ENCODE data around the gene ZCCHC7. TPM values are rescaled to one million over a fixed set of nuclear protein-coding genes. Genes with fewer than 3 reads are reported as not detected.

Gene ZCCHC7
- total and polyA plus RNA-seq, 4 experiments from 2014 or later: 30.1 to 43.9 (median 38.8) TPM

- Mint-ChIP-seq H3K27ac (no peak overlapping the region), H3K4me1 (no peaks in the 10 kb centered on the region), H3K27me3 (peaks cover 11 to 19% of the 10 kb centered on the region in 2 donors), H3K4me3 (no peak overlapping the region), H3K36me3 (peaks cover 0 to 7% of the 10 kb centered on the region in 2 donors), H3K9me3 (peaks cover 0 to 4% (median 0%) of the 10 kb centered on the region in 8 donors)
- Histone ChIP-seq H3K4me1 (ENCODE audit: insufficient read depth, low read length) (no peaks in the 10 kb centered on the region), H3K36me3 (ENCODE audit: insufficient read depth, low read length) (no peaks in the 10 kb centered on the region), H3K9me3 (ENCODE audit: control insufficient read depth in 1 of 2, low read length in 2 of 2) (no peaks in the 10 kb centered on the region), H3K27me3 (ENCODE audit: insufficient read depth, low read length) (no peaks in the 10 kb centered on the region), H3K4me3 (ENCODE audit: low read length in 2 of 2) (no peak overlapping the region), H3K27ac (ENCODE audit: low read depth, low read length) (no peak overlapping the region)
- DNase-seq: no peak
- intact Hi-C loops (cut with micrococcal nuclease): no loop called here
- ChIA-PET CTCF (ENCODE audit: partially characterized antibody) (no interaction called here), POLR2A (ENCODE audit: partially characterized antibody) (no interaction called here)
Observed at GRCh38 chr9:37377688-37378612, 257.6 kb downstream of the ZCCHC7 start.

- ChIA-PET POLR2A (ENCODE audit: partially characterized antibody) (no interaction called here), CTCF (ENCODE audit: partially characterized antibody) (no interaction called here)
- Mint-ChIP-seq H3K4me3 (no peak overlapping the region), H3K4me1 (no peaks in the 10 kb centered on the region), H3K27ac (no peak overlapping the region), H3K27me3 (peaks cover 8 to 19% of the 10 kb centered on the region in 2 donors), H3K36me3 (peaks cover 0 to 7% of the 10 kb centered on the region in 2 donors), H3K9me3 (peaks cover 0 to 4% (median 0%) of the 10 kb centered on the region in 8 donors)
- Histone ChIP-seq H3K4me1 (ENCODE audit: insufficient read depth, low read length) (no peaks in the 10 kb centered on the region), H3K36me3 (ENCODE audit: insufficient read depth, low read length) (no peaks in the 10 kb centered on the region), H3K4me3 (ENCODE audit: low read length in 2 of 2) (no peak overlapping the region), H3K27me3 (ENCODE audit: insufficient read depth, low read length) (no peaks in the 10 kb centered on the region), H3K27ac (ENCODE audit: low read depth, low read length) (no peak overlapping the region), H3K9me3 (ENCODE audit: control insufficient read depth in 1 of 2, low read length in 2 of 2) (no peaks in the 10 kb centered on the region)
- intact Hi-C loops (cut with micrococcal nuclease): no loop called here
- DNase-seq: no peak
Observed at GRCh38 chr9:37378613-37379004, 258.2 kb downstream of the ZCCHC7 start.

GRCh38 chr9:37379835-37380234 lies 259.5 kb downstream of the ZCCHC7 start:
- intact Hi-C loops (cut with micrococcal nuclease): no loop called here
- no peak overlapping the region for H3K4me3 ChIP-seq (ENCODE audit: low read length in 2 of 2)
- no peaks in the 10 kb centered on the region for H3K36me3 ChIP-seq (ENCODE audit: insufficient read depth, low read length)
- no peak overlapping the region for H3K27ac Mint-ChIP-seq
- DNase-seq: no peak
- ChIA-PET POLR2A (ENCODE audit: partially characterized antibody) (no interaction called here), CTCF (ENCODE audit: partially characterized antibody) (no interaction called here)
- no peaks in the 10 kb centered on the region for H3K9me3 ChIP-seq (ENCODE audit: control insufficient read depth in 1 of 2, low read length in 2 of 2)
- H3K4me3 Mint-ChIP-seq: no peak overlapping the region
- H3K4me1 Mint-ChIP-seq: no peaks in the 10 kb centered on the region
- no peaks in the 10 kb centered on the region for H3K27me3 ChIP-seq (ENCODE audit: insufficient read depth, low read length)
- H3K4me1 ChIP-seq (ENCODE audit: insufficient read depth, low read length): no peaks in the 10 kb centered on the region
- peaks cover 0 to 7% of the 10 kb centered on the region in 2 donors for H3K36me3 Mint-ChIP-seq
- no peak overlapping the region for H3K27ac ChIP-seq (ENCODE audit: low read depth, low read length)
- peaks cover 8 to 18% of the 10 kb centered on the region in 2 donors for H3K27me3 Mint-ChIP-seq
- peaks cover 0 to 4% (median 0%) of the 10 kb centered on the region in 8 donors for H3K9me3 Mint-ChIP-seq

GRCh38 chr9:37380570-37380969 lies 260.2 kb downstream of the ZCCHC7 start:
- no peak overlapping the region for H3K4me3 Mint-ChIP-seq
- Histone ChIP-seq H3K27me3 (ENCODE audit: insufficient read depth, low read length) (no peaks in the 10 kb centered on the region), H3K27ac (ENCODE audit: low read depth, low read length) (no peak overlapping the region), H3K9me3 (ENCODE audit: control insufficient read depth in 1 of 2, low read length in 2 of 2) (no peaks in the 10 kb centered on the region), H3K36me3 (ENCODE audit: insufficient read depth, low read length) (no peaks in the 10 kb centered on the region), H3K4me3 (ENCODE audit: low read length in 2 of 2) (no peak overlapping the region), H3K4me1 (ENCODE audit: insufficient read depth, low read length) (no peaks in the 10 kb centered on the region)
- H3K27me3 Mint-ChIP-seq: peaks cover 8 to 18% of the 10 kb centered on the region in 2 donors
- H3K9me3 Mint-ChIP-seq: peaks cover 0 to 4% (median 0%) of the 10 kb centered on the region in 8 donors
- H3K4me1 Mint-ChIP-seq: no peaks in the 10 kb centered on the region
- POLR2A ChIA-PET (ENCODE audit: partially characterized antibody): no interaction called here
- H3K36me3 Mint-ChIP-seq: peaks cover 0 to 3% of the 10 kb centered on the region in 2 donors
- no peak for DNase-seq
- no peak overlapping the region for H3K27ac Mint-ChIP-seq
- intact Hi-C loops (cut with micrococcal nuclease): no loop called here
- CTCF ChIA-PET (ENCODE audit: partially characterized antibody): no interaction called here

GRCh38 chr9:37381094-37381741 lies 260.8 kb downstream of the ZCCHC7 start:
- Mint-ChIP-seq H3K27ac (no peak overlapping the region), H3K4me1 (no peaks in the 10 kb centered on the region)

GRCh38 chr9:37382161-37382981 lies 262.0 kb downstream of the ZCCHC7 start:
- H3K4me1 ChIP-seq (ENCODE audit: insufficient read depth, low read length): no peaks in the 10 kb centered on the region
- intact Hi-C loops (cut with micrococcal nuclease): no loop called here
- POLR2A ChIA-PET (ENCODE audit: partially characterized antibody): no interaction called here
- no peak overlapping the region for H3K4me3 Mint-ChIP-seq
- no peaks in the 10 kb centered on the region for H3K9me3 ChIP-seq (ENCODE audit: control insufficient read depth in 1 of 2, low read length in 2 of 2)
- H3K27me3 ChIP-seq (ENCODE audit: insufficient read depth, low read length): no peaks in the 10 kb centered on the region
- H3K36me3 ChIP-seq (ENCODE audit: insufficient read depth, low read length): no peaks in the 10 kb centered on the region
- H3K4me3 ChIP-seq (ENCODE audit: low read length in 2 of 2): no peak overlapping the region
- H3K36me3 Mint-ChIP-seq: no peaks in the 10 kb centered on the region
- CTCF ChIA-PET (ENCODE audit: partially characterized antibody): no interaction called here
- H3K27ac Mint-ChIP-seq: no peak overlapping the region
- H3K27ac ChIP-seq (ENCODE audit: low read depth, low read length): no peak overlapping the region
- peaks cover 4 to 9% of the 10 kb centered on the region in 2 donors for H3K27me3 Mint-ChIP-seq
- no peak for DNase-seq
- no peaks in the 10 kb centered on the region for H3K9me3 Mint-ChIP-seq
- H3K4me1 Mint-ChIP-seq: no peaks in the 10 kb centered on the region

More at GRCh38 chr9:37381094-37381741, 260.8 kb downstream of the ZCCHC7 start:
- peaks cover 6 to 17% of the 10 kb centered on the region in 2 donors for H3K27me3 Mint-ChIP-seq
- ChIA-PET POLR2A (ENCODE audit: partially characterized antibody) (no interaction called here), CTCF (ENCODE audit: partially characterized antibody) (no interaction called here)
- H3K36me3 Mint-ChIP-seq: peaks cover 0 to 3% of the 10 kb centered on the region in 2 donors
- peaks cover 0 to 4% (median 0%) of the 10 kb centered on the region in 8 donors for H3K9me3 Mint-ChIP-seq
- no peak for DNase-seq
- Histone ChIP-seq H3K36me3 (ENCODE audit: insufficient read depth, low read length) (no peaks in the 10 kb centered on the region), H3K4me3 (ENCODE audit: low read length in 2 of 2) (no peak overlapping the region), H3K4me1 (ENCODE audit: insufficient read depth, low read length) (no peaks in the 10 kb centered on the region), H3K27ac (ENCODE audit: low read depth, low read length) (no peak overlapping the region), H3K27me3 (ENCODE audit: insufficient read depth, low read length) (no peaks in the 10 kb centered on the region), H3K9me3 (ENCODE audit: control insufficient read depth in 1 of 2, low read length in 2 of 2) (no peaks in the 10 kb centered on the region)
- no peak overlapping the region for H3K4me3 Mint-ChIP-seq
- intact Hi-C loops (cut with micrococcal nuclease): no loop called here

- no peak overlapping the region for H3K27ac Mint-ChIP-seq
- no peaks in the 10 kb centered on the region for H3K4me1 Mint-ChIP-seq
- intact Hi-C loops (cut with micrococcal nuclease): no loop called here
- H3K9me3 ChIP-seq (ENCODE audit: control insufficient read depth in 1 of 2, low read length in 2 of 2): no peaks in the 10 kb centered on the region
- no peaks in the 10 kb centered on the region for H3K36me3 ChIP-seq (ENCODE audit: insufficient read depth, low read length)
- H3K4me1 ChIP-seq (ENCODE audit: insufficient read depth, low read length): no peaks in the 10 kb centered on the region
- no peaks in the 10 kb centered on the region for H3K36me3 Mint-ChIP-seq
- no peak overlapping the region for H3K4me3 ChIP-seq (ENCODE audit: low read length in 2 of 2)
- ChIA-PET POLR2A (ENCODE audit: partially characterized antibody) (no interaction called here), CTCF (ENCODE audit: partially characterized antibody) (no interaction called here)
- no peak overlapping the region for H3K4me3 Mint-ChIP-seq
- H3K9me3 Mint-ChIP-seq: peaks cover 0 to under 1% (median 0%) of the 10 kb centered on the region in 8 donors
- no peak for DNase-seq
- peaks cover 1 to 8% of the 10 kb centered on the region in 2 donors for H3K27me3 Mint-ChIP-seq
- H3K27me3 ChIP-seq (ENCODE audit: insufficient read depth, low read length): no peaks in the 10 kb centered on the region
- H3K27ac ChIP-seq (ENCODE audit: low read depth, low read length): no peak overlapping the region
Observed at GRCh38 chr9:37382982-37383357, 262.6 kb downstream of the ZCCHC7 start.

Data from CD4-positive, alpha-beta memory T cell (primary cell).